HL-60/S4 (cell line): ENCODE measurements around the gene ALG13.
"Not testable (repeated sequence)": the region's sequence is repeated elsewhere in the genome, so short reads cannot be mapped to it uniquely, and the experiment has no call there.

Source experiments
- in situ Hi-C: fragments of 300-500 bp; cut with MboI; formaldehyde crosslinking; loops from 2 replicates; pipeline ENCODE4 v1.14.3; 2022; ENCODE audit warnings: low sequenced_read_pairs

Gene ALG13

GRCh38 chrX:111680988-111681779 lies at the start of gene ALG13:
Gene ALG13 (plus strand): TSS chrX:111681170. CDS start chrX:111681219, 49 bp downstream.
- in situ Hi-C loops, result no loop called here

- in situ Hi-C loops, result no loop called here
These were observed 45.9 kb upstream of the ALG13 start for GRCh38 chrX:111634823-111635729.

- in situ Hi-C loops, result no loop called here
These were observed 39.0 kb upstream of the ALG13 start for GRCh38 chrX:111641969-111642368.

DNA sequence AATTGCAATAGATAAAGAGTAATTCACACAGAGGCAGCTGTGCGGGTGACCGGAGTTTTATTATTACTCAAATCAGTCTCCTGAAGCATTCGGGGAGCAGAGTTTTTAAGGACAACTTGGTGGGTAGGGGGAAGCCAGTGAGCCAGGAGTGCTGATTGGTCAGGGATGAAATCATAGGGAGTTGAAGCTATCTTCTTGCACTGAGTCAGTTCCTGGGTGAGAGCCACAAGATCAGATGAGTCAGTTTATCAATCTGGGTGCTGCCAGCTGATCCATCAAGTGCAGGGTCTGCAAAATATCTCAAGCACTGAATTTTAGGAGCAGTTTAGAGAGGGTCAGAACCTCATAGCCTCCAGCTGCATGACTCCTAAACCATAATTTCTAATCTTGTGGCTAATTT lies 35.8 kb upstream of the ALG13 start:
- in situ Hi-C loops, result not testable (repeated sequence)

DNA sequence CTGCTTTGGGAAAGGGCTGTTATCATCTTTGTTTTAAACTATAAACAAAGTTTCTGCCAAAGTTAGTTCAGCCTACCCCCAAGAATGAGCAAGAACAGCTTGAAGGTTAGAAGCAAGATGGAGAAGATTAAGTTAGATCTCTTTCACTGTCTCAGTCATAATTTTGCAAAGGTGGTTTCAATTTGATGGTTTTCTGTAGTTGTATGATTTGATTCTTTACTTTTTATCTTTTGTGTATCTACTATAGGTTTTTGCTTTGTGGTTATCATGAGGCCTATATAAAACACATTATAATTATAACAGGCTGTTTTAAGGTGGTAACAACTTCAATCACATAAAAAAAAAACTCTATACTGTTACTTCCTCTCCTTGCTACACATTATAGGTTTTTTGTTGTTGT lies 35.4 kb upstream of the ALG13 start:
- in situ Hi-C loops, result no loop called here

DNA sequence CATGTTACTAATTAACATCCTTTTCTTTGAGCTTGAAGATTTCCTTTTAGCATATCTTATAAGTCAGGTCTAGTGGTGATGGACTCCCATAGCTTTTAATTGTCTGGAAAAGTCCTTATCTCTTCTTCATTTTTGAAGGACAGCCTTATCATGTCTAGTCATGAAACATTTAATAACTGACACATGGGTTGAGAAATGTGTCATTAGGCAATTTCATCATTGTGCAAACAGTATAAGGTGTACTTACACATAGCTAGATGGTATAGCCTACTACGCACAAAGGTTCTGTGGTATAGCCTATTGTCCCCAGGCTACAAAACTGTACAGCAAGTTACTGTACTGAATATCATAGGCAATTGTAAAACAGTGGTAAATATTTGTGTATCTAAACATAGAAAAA lies 34.5 kb upstream of the ALG13 start:
- in situ Hi-C loops, result no loop called here

DNA sequence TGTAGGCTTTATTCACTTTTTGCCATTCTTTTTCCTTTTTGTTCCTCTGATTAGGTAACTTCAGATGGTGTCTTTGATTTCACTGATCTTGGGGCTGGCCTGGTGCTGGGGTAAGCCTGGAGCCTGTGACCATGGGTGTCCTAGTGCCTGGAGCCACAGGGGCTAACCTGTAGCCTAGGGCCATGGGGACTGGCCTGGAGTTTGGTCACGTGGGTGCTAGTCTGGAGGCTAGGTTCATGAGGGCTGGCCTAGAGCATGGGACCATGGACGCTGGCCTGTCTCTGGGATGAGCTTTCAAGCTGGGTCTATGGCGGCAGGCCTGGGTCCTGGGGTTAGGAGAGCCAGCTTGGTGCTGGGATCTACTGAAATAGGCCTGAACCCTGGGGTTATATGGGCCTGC lies 32.2 kb upstream of the ALG13 start:
- in situ Hi-C loops, result no loop called here

DNA sequence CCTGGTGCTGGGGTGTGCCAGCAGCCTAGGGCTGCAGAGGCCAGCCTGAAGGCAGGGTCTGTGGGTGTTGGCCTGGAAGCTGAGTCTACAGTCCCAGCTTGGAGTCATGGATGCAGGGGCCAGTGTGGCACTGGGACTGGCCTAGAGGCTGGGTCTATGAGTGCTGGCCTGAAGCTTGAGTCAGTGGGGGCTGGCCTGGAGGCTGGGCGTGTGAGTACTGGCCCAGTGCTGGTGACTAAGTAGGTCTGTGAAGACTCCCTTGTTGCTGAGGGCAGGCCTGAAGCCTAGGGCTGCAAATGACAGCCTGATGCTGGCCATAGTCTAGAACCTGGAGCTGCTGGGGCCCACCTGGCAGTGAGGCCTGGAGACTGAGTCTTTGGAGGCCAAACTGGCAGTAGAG lies 31.3 kb upstream of the ALG13 start:
- in situ Hi-C loops, result no loop called here

- in situ Hi-C loops, result no loop called here
These were observed 30.1 kb upstream of the ALG13 start for GRCh38 chrX:111650845-111651244.

GRCh38 chrX:111652719-111653118 lies 28.3 kb upstream of the ALG13 start:
- in situ Hi-C loops, result no loop called here

- in situ Hi-C loops, result no loop called here
These were observed 19.7 kb upstream of the ALG13 start for GRCh38 chrX:111661241-111661640.

DNA sequence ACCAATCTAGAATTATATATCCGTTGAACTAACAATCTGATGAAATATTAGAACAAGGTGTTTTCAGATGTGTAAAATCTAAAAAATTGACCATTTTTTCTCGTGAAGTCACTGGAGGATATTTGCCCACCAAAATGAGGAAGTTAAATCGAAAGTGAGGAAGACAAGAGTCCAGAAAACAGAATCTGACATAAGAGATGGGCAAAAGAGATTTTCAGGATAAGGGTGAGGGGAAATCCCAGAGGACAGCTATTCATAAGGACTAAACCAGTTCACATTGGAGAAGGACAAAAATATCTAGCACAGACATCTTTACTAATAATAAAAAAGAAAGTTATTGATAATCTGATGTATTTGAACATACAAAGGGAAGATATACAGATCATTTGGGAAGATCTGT lies 18.7 kb upstream of the ALG13 start:
- in situ Hi-C loops, result no loop called here

- in situ Hi-C loops, result no loop called here
These were observed 9.3 kb upstream of the ALG13 start for GRCh38 chrX:111671668-111672067.

GRCh38 chrX:111687305-111687704 lies 6.3 kb downstream of the ALG13 start:
- in situ Hi-C loops, result no loop called here

- in situ Hi-C loops, result no loop called here
These were observed 14.4 kb downstream of the ALG13 start for GRCh38 chrX:111695297-111695880.

- in situ Hi-C loops, result no loop called here
These were observed 38.6 kb downstream of the ALG13 start for GRCh38 chrX:111719426-111720210.

GRCh38 chrX:111728096-111728495 lies 47.1 kb downstream of the ALG13 start:
- in situ Hi-C loops, result no loop called here

- in situ Hi-C loops, result no loop called here
These were observed 50.4 kb downstream of the ALG13 start for GRCh38 chrX:111731351-111731750.

GRCh38 chrX:111736571-111736970 lies 55.6 kb downstream of the ALG13 start:
- in situ Hi-C loops, result no loop called here

DNA sequence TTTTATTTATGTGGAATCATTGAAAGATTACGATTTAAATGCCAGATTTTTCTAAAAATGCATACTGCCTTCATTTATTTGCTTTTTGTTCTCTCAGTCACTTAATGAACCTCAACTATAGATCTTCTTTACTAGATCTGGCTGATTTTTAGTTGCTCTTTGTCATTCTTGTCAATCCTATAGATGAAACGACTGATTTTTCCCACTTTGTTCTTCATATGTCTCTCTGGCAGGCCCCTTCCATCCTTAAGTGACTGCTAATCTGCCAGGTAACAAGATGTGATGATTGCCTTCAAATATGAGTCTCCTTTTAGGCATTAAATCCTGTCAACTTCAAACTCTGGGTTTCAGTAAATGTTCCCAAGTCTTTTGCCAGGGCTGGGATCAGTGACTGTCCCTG lies 61.0 kb downstream of the ALG13 start:
- in situ Hi-C loops, result no loop called here

GRCh38 chrX:111743316-111743715 lies 62.3 kb downstream of the ALG13 start:
- in situ Hi-C loops, result no loop called here
